ENCODE data around the gene MT1H.

MT1H gene

DNA sequence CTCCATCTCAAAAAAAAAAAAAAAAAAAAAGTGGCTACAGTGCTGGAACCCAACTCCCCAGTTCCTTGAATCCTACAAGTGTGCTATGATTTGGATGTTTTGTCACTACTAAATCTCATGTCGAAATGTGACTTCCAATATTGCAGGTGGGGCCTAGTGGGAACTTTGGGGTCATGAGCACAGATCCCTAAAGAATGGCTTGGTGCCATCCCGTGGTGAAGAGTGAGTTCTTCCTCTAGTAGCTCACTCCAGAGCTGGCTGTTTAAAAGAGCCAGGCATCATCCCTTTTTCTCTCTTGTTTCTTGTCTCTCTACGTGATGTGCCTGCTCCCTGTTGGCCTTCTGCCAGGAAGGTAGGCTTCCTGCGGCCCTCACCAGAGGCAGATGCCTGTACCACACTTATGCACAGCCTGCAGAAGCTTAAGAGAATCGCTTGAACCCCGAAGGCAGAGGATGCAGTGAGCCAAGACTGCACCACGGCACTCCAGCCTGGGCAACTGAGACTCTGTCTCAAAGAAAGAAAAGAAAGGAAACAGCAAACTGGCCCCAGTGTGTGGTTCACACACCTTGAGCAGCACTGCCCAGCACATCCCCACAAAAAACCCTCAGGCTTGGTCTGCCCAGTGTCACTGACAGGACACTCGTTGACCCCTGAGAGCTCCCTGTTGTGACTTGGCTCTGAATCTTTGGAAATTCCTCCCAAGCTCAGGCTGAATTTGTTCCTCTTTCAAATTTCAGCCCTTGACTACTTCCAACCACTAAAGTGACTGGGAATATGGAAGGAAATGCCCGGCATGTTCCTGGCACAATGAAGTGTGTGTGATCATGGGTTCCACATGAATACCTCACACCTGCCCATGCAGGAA lies 40.9 kb upstream of the MT1H start:
- H3K36me3 ChIP-seq (ENCODE audit: control insufficient read depth in 2 of 2, insufficient read depth in 1 of 2, low read length in 2 of 2), result no peaks in the 10 kb centered on the region
- no peak overlapping the region for H3K4me3 ChIP-seq (ENCODE audit: low read depth, low read length)
- no peaks in the 10 kb centered on the region; the same call in 1 of the 2 replicates for H3K4me1 ChIP-seq (ENCODE audit: control insufficient read depth, insufficient read depth, low read length)
- CTCF ChIA-PET, result interaction anchor here (0.6 to 1.2 kb wide), 7 partner anchors 19 to 963 kb away, joined by 3 to 5 read pairs (median 3); no protein-coding TSS in a partner anchor
- POLR2A ChIA-PET, result no interaction called here
- no peak for TF ChIP-seq ZNF654 (tag by site-specific recombination; IDR thresholded peaks at IDR 0.05; ENCODE audit: low read depth)
- no peak for TF ChIP-seq RBAK (tag by site-specific recombination; IDR thresholded peaks at IDR 0.05)
- no peak for TF ChIP-seq MZF1 (tag by site-specific recombination; IDR thresholded peaks at IDR 0.05; ENCODE audit: borderline replicate concordance)
- TF ChIP-seq, protein P1, sequence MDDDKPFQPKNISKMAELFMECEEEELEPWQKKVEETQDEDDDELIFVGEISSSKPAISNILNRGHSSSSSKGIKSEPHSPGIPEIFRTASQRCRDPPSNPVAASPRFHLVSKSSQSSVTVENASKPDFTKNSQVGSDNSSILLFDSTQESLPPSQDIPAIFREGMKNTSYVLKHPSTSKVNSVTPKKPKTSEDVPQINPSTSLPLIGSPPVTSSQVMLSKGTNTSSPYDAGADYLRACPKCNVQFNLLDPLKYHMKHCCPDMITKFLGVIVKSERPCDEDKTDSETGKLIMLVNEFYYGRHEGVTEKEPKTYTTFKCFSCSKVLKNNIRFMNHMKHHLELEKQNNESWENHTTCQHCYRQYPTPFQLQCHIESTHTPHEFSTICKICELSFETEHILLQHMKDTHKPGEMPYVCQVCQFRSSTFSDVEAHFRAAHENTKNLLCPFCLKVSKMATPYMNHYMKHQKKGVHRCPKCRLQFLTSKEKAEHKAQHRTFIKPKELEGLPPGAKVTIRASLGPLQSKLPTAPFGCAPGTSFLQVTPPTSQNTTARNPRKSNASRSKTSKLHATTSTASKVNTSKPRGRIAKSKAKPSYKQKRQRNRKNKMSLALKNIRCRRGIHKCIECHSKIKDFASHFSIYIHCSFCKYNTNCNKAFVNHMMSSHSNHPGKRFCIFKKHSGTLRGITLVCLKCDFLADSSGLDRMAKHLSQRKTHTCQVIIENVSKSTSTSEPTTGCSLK (tag by site-specific recombination; IDR thresholded peaks at IDR 0.05), result no peak
- no peak for TF ChIP-seq ZEB2 (tag by site-specific recombination; IDR thresholded peaks at IDR 0.05)
- TF ChIP-seq SP2 (tag by site-specific recombination; IDR thresholded peaks at IDR 0.05), result no peak
- TF ChIP-seq GLIS1 (tag by site-specific recombination; IDR thresholded peaks at IDR 0.05), result no peak
- TF ChIP-seq HOXC10 (CRISPR knock-in tag; IDR thresholded peaks at IDR 0.05), result no peak
- TF ChIP-seq ZNF169 (tag by site-specific recombination; IDR thresholded peaks at IDR 0.05), result no peak
- TF ChIP-seq ZNF404 (tag by site-specific recombination; IDR thresholded peaks at IDR 0.05), result no peak
- TF ChIP-seq SP7 (tag by site-specific recombination; IDR thresholded peaks at IDR 0.05), result no peak
- TF ChIP-seq, protein P2, sequence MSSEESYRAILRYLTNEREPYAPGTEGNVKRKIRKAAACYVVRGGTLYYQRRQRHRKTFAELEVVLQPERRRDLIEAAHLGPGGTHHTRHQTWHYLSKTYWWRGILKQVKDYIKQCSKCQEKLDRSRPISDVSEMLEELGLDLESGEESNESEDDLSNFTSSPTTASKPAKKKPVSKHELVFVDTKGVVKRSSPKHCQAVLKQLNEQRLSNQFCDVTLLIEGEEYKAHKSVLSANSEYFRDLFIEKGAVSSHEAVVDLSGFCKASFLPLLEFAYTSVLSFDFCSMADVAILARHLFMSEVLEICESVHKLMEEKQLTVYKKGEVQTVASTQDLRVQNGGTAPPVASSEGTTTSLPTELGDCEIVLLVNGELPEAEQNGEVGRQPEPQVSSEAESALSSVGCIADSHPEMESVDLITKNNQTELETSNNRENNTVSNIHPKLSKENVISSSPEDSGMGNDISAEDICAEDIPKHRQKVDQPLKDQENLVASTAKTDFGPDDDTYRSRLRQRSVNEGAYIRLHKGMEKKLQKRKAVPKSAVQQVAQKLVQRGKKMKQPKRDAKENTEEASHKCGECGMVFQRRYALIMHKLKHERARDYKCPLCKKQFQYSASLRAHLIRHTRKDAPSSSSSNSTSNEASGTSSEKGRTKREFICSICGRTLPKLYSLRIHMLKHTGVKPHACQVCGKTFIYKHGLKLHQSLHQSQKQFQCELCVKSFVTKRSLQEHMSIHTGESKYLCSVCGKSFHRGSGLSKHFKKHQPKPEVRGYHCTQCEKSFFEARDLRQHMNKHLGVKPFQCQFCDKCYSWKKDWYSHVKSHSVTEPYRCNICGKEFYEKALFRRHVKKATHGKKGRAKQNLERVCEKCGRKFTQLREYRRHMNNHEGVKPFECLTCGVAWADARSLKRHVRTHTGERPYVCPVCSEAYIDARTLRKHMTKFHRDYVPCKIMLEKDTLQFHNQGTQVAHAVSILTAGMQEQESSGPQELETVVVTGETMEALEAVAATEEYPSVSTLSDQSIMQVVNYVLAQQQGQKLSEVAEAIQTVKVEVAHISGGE (tag by site-specific recombination; conservative IDR thresholded peaks at IDR 0.05; ENCODE audit: low read depth), result no peak
- TF ChIP-seq ZNF311 (tag by site-specific recombination; IDR thresholded peaks at IDR 0.05; ENCODE audit: borderline replicate concordance), result no peak
- TF ChIP-seq ZNF146 (tag by site-specific recombination; IDR thresholded peaks at IDR 0.05), result no peak
- TF ChIP-seq, protein P3, sequence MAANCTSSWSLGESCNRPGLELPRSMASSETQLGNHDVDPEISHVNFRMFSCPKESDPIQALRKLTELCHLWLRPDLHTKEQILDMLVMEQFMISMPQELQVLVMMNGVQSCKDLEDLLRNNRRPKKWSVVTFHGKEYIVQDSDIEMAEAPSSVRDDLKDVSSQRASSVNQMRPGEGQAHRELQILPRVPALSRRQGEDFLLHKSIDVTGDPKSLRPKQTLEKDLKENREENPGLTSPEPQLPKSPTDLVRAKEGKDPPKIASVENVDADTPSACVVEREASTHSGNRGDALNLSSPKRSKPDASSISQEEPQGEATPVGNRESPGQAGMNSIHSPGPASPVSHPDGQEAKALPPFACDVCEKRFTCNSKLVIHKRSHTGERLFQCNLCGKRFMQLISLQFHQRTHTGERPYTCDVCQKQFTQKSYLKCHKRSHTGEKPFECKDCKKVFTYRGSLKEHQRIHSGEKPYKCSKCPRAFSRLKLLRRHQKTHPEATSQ (tag by site-specific recombination; IDR thresholded peaks at IDR 0.05), result no peak
- no peak for TF ChIP-seq ZIC2 (tag by site-specific recombination; IDR thresholded peaks at IDR 0.05)
- TF ChIP-seq ZNF341 (tag by site-specific recombination; IDR thresholded peaks at IDR 0.05; ENCODE audit: low read depth), result no peak
- no peak for TF ChIP-seq ZNF561 (tag by site-specific recombination; IDR thresholded peaks at IDR 0.05; ENCODE audit: borderline replicate concordance)
- no peak overlapping the region for H3K27ac ChIP-seq (ENCODE audit: extremely low read depth, low read depth, low read length)
- no peaks in the 10 kb centered on the region for H3K9me3 ChIP-seq (ENCODE audit: control insufficient read depth, insufficient read depth, low read depth, low read length)

DNA sequence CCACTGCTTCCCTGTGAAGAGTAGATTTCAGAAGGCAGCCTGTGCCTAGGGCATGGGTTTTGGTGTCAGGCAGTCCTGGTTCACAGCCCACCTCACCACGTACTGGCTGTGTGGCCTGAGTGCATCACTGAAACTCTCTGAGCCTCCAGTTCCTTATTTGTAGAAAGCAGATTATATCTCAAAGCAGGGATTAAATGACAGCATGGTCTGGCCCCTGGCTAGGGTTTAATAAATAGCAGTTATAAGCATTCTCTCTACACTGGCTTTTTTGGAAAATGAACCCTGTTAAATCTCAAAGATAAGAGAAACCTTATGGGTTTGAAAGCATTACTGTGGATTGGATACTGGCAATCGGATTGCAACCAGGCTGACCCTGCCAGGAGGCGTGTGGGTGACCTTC lies 40.1 kb upstream of the MT1H start:
- CTCF ChIA-PET, result no interaction called here
- TF ChIP-seq ZNF175 (tag by site-specific recombination; IDR thresholded peaks at IDR 0.05) (no peak), ZFHX2 (tag by site-specific recombination; conservative IDR thresholded peaks at IDR 0.05) (no peak), ZNF843 (tag by site-specific recombination; IDR thresholded peaks at IDR 0.05) (no peak), MYNN (tag by site-specific recombination; IDR thresholded peaks at IDR 0.05; ENCODE audit: borderline replicate concordance) (no peak)
- TF ChIP-seq, protein P4, sequence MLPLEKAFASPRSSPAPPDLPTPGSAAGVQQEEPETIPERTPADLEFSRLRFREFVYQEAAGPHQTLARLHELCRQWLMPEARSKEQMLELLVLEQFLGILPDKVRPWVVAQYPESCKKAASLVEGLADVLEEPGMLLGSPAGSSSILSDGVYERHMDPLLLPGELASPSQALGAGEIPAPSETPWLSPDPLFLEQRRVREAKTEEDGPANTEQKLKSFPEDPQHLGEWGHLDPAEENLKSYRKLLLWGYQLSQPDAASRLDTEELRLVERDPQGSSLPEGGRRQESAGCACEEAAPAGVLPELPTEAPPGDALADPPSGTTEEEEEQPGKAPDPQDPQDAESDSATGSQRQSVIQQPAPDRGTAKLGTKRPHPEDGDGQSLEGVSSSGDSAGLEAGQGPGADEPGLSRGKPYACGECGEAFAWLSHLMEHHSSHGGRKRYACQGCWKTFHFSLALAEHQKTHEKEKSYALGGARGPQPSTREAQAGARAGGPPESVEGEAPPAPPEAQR (tag by site-specific recombination; IDR thresholded peaks at IDR 0.05), result no peak
- TF ChIP-seq, protein P5, sequence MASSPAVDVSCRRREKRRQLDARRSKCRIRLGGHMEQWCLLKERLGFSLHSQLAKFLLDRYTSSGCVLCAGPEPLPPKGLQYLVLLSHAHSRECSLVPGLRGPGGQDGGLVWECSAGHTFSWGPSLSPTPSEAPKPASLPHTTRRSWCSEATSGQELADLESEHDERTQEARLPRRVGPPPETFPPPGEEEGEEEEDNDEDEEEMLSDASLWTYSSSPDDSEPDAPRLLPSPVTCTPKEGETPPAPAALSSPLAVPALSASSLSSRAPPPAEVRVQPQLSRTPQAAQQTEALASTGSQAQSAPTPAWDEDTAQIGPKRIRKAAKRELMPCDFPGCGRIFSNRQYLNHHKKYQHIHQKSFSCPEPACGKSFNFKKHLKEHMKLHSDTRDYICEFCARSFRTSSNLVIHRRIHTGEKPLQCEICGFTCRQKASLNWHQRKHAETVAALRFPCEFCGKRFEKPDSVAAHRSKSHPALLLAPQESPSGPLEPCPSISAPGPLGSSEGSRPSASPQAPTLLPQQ (tag by site-specific recombination; IDR thresholded peaks at IDR 0.05), result no peak

More for the DNA sequence above, 40.1 kb upstream of the MT1H start:
- Histone ChIP-seq H3K36me3 (ENCODE audit: control insufficient read depth in 2 of 2, insufficient read depth in 1 of 2, low read length in 2 of 2) (no peaks in the 10 kb centered on the region), H3K27ac (ENCODE audit: extremely low read depth, low read depth, low read length) (no peak overlapping the region), H3K4me3 (ENCODE audit: low read depth, low read length) (no peak overlapping the region), H3K9me3 (ENCODE audit: control insufficient read depth, insufficient read depth, low read depth, low read length) (no peaks in the 10 kb centered on the region), H3K4me1 (ENCODE audit: control insufficient read depth, insufficient read depth, low read length) (no peaks in the 10 kb centered on the region; the same call in 1 of the 2 replicates)
- POLR2A ChIA-PET, result no interaction called here
